GM18909 (cell line): ENCODE measurements around the gene POC1B.

ENCODE experiments used
- ATAC-seq: cut with Tn5 transposase; IDR thresholded peaks from one replicate; pipeline ENCODE4 v1.9.1; 2021; ENCODE audit warnings: mild to moderate bottlenecking; ENCODE audit not compliant: unreplicated experiment, poor library complexity

Gene POC1B

GRCh38 chr12:89392391-89392790 lies 133.5 kb downstream of the POC1B start:
- ATAC-seq = no peak

- no peak for ATAC-seq
Observed at GRCh38 chr12:89391726-89392336, 134.0 kb downstream of the POC1B start.

GRCh38 chr12:89390802-89391673 lies 134.8 kb downstream of the POC1B start:
- ATAC-seq = no peak

GRCh38 chr12:89389755-89390661 lies 135.8 kb downstream of the POC1B start:
- ATAC-seq = peak; percentile 86

GRCh38 chr12:89386138-89386537 lies 139.7 kb downstream of the POC1B start:
- no peak for ATAC-seq

GRCh38 chr12:89384807-89385206 lies 141.0 kb downstream of the POC1B start:
- ATAC-seq = no peak

- ATAC-seq = no peak
Observed at GRCh38 chr12:89384050-89384758, 141.6 kb downstream of the POC1B start.

- no peak for ATAC-seq
Observed at GRCh38 chr12:89383235-89384049, 142.4 kb downstream of the POC1B start.

- ATAC-seq = no peak
Observed at GRCh38 chr12:89382328-89382727, 143.5 kb downstream of the POC1B start.

GRCh38 chr12:89379839-89380467 lies 145.9 kb downstream of the POC1B start:
- no peak for ATAC-seq

GRCh38 chr12:89379148-89379838 lies 146.6 kb downstream of the POC1B start:
- ATAC-seq = no peak

GRCh38 chr12:89376844-89377243 lies 149.0 kb downstream of the POC1B start:
- no peak for ATAC-seq

- ATAC-seq = no peak
Observed at GRCh38 chr12:89376202-89376529, 149.7 kb downstream of the POC1B start.

- no peak for ATAC-seq
Observed at GRCh38 chr12:89373763-89374572, 151.9 kb downstream of the POC1B start.

GRCh38 chr12:89372584-89373370 lies 153.1 kb downstream of the POC1B start:
- ATAC-seq = no peak

- ATAC-seq = no peak
Observed at GRCh38 chr12:89370850-89371249, 155.0 kb downstream of the POC1B start.

GRCh38 chr12:89370421-89370831 lies 155.4 kb downstream of the POC1B start:
- no peak for ATAC-seq
